B cell (primary cell): ENCODE data around the gene MRGPRX2.

Source experiments
- CTCF ChIP-seq: fragments of 200-600 bp; IDR thresholded peaks from one replicate; pipeline ENCODE4 v1.8.0; 2022; ENCODE audit warnings: antibody characterized with exemption, mild to moderate bottlenecking
- EZH2 ChIP-seq: IDR thresholded peaks from 2 replicates; pipeline ENCODE4 v1.6.1; 2012; ENCODE audit warnings: borderline replicate concordance, low read depth, mild to moderate bottlenecking, moderate library complexity, low read length; ENCODE audit not compliant: insufficient read depth, poor library complexity, severe bottlenecking

DNA sequence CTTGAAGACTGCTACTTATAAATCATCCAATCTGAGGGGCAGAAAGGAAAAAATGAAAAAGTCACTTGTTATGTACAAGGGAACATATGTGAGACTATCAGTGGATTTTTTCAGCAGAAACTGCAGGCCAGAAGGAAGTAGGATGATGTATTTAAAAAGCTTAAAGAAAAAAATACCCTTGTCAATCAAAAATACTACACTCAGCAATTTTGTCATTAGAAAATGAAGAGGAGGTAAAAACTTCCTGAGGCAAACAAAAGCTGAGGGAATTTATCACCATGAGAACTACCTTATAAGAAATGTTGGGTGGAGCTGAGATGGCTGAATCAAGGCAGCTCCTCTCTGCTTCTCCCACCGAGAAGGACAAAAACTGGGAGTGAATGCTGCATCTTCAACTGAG, 21.1 kb downstream of the MRGPRX2 start:
- TF ChIP-seq CTCF (no peak), EZH2 (no peak)
